A549 (cell line): ENCODE results near the gene CYP27B1. TPM values are rescaled to one million over a fixed set of nuclear protein-coding genes. Genes with fewer than 3 reads are reported as not detected.
A peak's percentile ranks its signal among the peaks of the same experiment; 100 is the strongest.

Source experiments
- ATAC-seq, 2 experiments: fragments of 200-7000 bp in 1 of 2; fragments of >200 bp in 1 of 2; cut with Nextera tagmentation in 1 of 2; cut with Tn5 transposase in 1 of 2; 3 replicates each; pipeline versions ENCODE4 v1.8.0 to v1.9.1; 2018 to 2020; ENCODE audit warnings: mild to moderate bottlenecking in 1 of 2, moderate library complexity in 1 of 2
- CTCF ChIA-PET: fragments of 300-600 bp; sonication (Branson Sonifier 250); formaldehyde crosslinking; extraction: SDS; loops from one replicate; lab custom pipeline; 2021; ENCODE audit warnings: antibody characterized with exemption, inconsistent platforms; lab: Yijun Ruan, JAX
- POLR2A ChIA-PET: fragments of 350-600 bp; formaldehyde crosslinking; extraction: SDS; loops from one replicate; lab custom pipeline; 2021; ENCODE audit warnings: antibody characterized with exemption, inconsistent platforms; lab: Yijun Ruan, JAX
- DNase-seq, 2 experiments: peaks; one replicate each; pipeline versions ENCODE4 v3.0.0 to v3.0.0-alpha.2; 2011 to 2016; ENCODE audit warnings: low read depth in 1 of 2, low spot score in 1 of 2
- FAIRE-seq: peaks from 2 replicates; lab custom pipeline; 2011; peaks lifted over from hg19 to GRCh38; lab: Jason Lieb, UNC
- H3K27ac ChIP-seq, 2 experiments: fragments of >200 bp; sonication (Bioruptor Twin); formaldehyde crosslinking; 3 replicates each; pipeline ENCODE4 v1.5.1; 2016 to 2017
- H3K4me1 ChIP-seq: fragments of >200 bp; sonication (Bioruptor Twin); formaldehyde crosslinking; 3 replicates; pipeline ENCODE4 v1.6.1; 2016
- H3K4me2 ChIP-seq: fragments of >200 bp; sonication (Bioruptor Twin); formaldehyde crosslinking; 3 replicates; pipeline ENCODE4 v1.6.1; 2016
- H3K4me3 ChIP-seq: fragments of >200 bp; sonication (Bioruptor Twin); formaldehyde crosslinking; 3 replicates; pipeline ENCODE4 v1.5.1; 2016
- H3K9me3 ChIP-seq: fragments of >200 bp; sonication (Bioruptor Twin); formaldehyde crosslinking; 3 replicates; pipeline ENCODE4 v1.6.1; 2016
- CEBPB ChIP-seq, 2 experiments: fragments of >200 bp in 1 of 2; sonication (Bioruptor Twin) in 1 of 2; formaldehyde crosslinking in 1 of 2; IDR thresholded peaks; 2 replicates each; pipeline ENCODE4 v1.6.1; 2012 to 2016
- CHD2 ChIP-seq: fragments of 150-350 bp; IDR thresholded peaks from 2 replicates; pipeline ENCODE4 v1.6.1; 2014; ENCODE audit warnings: low read length; ENCODE audit not compliant: partially characterized antibody
- E2F6 ChIP-seq: IDR thresholded peaks from 2 replicates; pipeline ENCODE4 v1.6.1; 2012; ENCODE audit warnings: low read depth, borderline replicate concordance
- EP300 ChIP-seq, 2 experiments: fragments of >200 bp; sonication (Bioruptor Twin); formaldehyde crosslinking; IDR thresholded peaks; 2 replicates in 1 of 2; 3 replicates in 1 of 2; pipeline ENCODE4 v1.6.1; 2016 to 2017
- FOSL2 ChIP-seq, 2 experiments: fragments of 450-650 bp in 1 of 2; fragments of >200 bp in 1 of 2; sonication (Bioruptor Twin) in 1 of 2; formaldehyde crosslinking; IDR thresholded peaks; 2 replicates each; pipeline versions ENCODE4 v1.5.0 to v1.6.1; 2016 to 2020; ENCODE audit warnings: mild to moderate bottlenecking in 1 of 2, moderate library complexity in 1 of 2
- FOXS1 ChIP-seq: fragments of 250-450 bp; sonication (Bioruptor Pico); IDR thresholded peaks from 2 replicates; pipeline ENCODE4 v1.5.0; 2020; ENCODE audit warnings: mild to moderate bottlenecking, moderate library complexity
- JUN ChIP-seq, 2 experiments: fragments of >200 bp; sonication (Bioruptor Twin); formaldehyde crosslinking; IDR thresholded peaks; 2 replicates in 1 of 2; 3 replicates in 1 of 2; pipeline ENCODE4 v1.6.1; 2016 to 2017
- JUNB ChIP-seq: fragments of >200 bp; sonication (Bioruptor Twin); formaldehyde crosslinking; IDR thresholded peaks from 2 replicates; pipeline ENCODE4 v1.6.1; 2016
- KDM5A ChIP-seq: fragments of 200-600 bp; sonication (generic); IDR thresholded peaks from 2 replicates; pipeline ENCODE4 v1.6.1; 2016; ENCODE audit warnings: antibody characterized with exemption, mild to moderate bottlenecking
- MAFK ChIP-seq: fragments of 450-650 bp; IDR thresholded peaks from 2 replicates; pipeline ENCODE4 v1.6.1; 2014; ENCODE audit not compliant: partially characterized antibody
- MAZ ChIP-seq: fragments of 150-350 bp; IDR thresholded peaks from 2 replicates; pipeline ENCODE4 v1.6.1; 2014; ENCODE audit warnings: antibody characterized with exemption, low read depth, low read length, borderline replicate concordance
- NR3C1 ChIP-seq: fragments of >200 bp; sonication (Bioruptor Twin); formaldehyde crosslinking; IDR thresholded peaks from 3 replicates; pipeline ENCODE4 v1.6.1; 2017
- RARB ChIP-seq: fragments of 250-450 bp; sonication (Bioruptor Pico); IDR thresholded peaks from 2 replicates; pipeline ENCODE4 v1.8.0; 2021; ENCODE audit warnings: mild to moderate bottlenecking, moderate library complexity
- RCOR1 ChIP-seq: fragments of 150-350 bp; IDR thresholded peaks from 2 replicates; pipeline ENCODE4 v1.6.1; 2014; ENCODE audit warnings: antibody characterized with exemption, low read length, low read depth
- REST ChIP-seq: fragments of 200-600 bp; sonication (generic); IDR thresholded peaks from 2 replicates; pipeline ENCODE4 v1.6.1; 2016; ENCODE audit warnings: antibody characterized with exemption, mild to moderate bottlenecking, moderate library complexity
- SREBF2 ChIP-seq: fragments of 450-650 bp; IDR thresholded peaks from 2 replicates; pipeline ENCODE4 v1.6.1; 2014; ENCODE audit warnings: mild to moderate bottlenecking, moderate library complexity
- TFCP2L1 ChIP-seq: fragments of 250-450 bp; sonication (Bioruptor Pico); IDR thresholded peaks from 2 replicates; pipeline ENCODE4 v1.5.0; 2021; ENCODE audit warnings: mild to moderate bottlenecking
- ZC3H11A ChIP-seq: fragments of 450-650 bp; IDR thresholded peaks from 2 replicates; pipeline ENCODE4 v1.6.1; 2014; ENCODE audit warnings: antibody characterized with exemption, mild to moderate bottlenecking
- ZFP36 ChIP-seq: fragments of 450-650 bp; IDR thresholded peaks from 2 replicates; pipeline ENCODE4 v1.6.1; 2014; ENCODE audit warnings: borderline replicate concordance; ENCODE audit not compliant: partially characterized antibody
- ZSCAN20 ChIP-seq: fragments of 250-450 bp; sonication (Bioruptor Pico); IDR thresholded peaks from 2 replicates; pipeline ENCODE4 v1.8.0; 2022; ENCODE audit warnings: mild to moderate bottlenecking, moderate library complexity
- WGBS: methylation state at CpG from one replicate; pipeline ENCODE4 v1.1.6; 2017; ENCODE audit errors: missing lambda C conversion rate; 5-methylcytosine and 5-hydroxymethylcytosine counted together
- polyA plus RNA-seq, 4 experiments: library from polyadenylated mRNA; depleted of rRNA in 3 of 4; stranded (reverse); fragments of >200 nt; fragmentation: RNase III in 1 of 4; extraction: RNeasy Plus Mini Kit Qiagen cat#74134 plus additional on column Dnase treatment in 1 of 4; gene quantifications; 2 replicates in 3 of 4; 3 replicates in 1 of 4; pipeline ENCODE4 v1.2.3, GENCODE V29; 2011 to 2017
- TF ChIP-seq, protein P1 (sequence below): fragments of 250-450 bp; sonication (Bioruptor Pico); IDR thresholded peaks from 2 replicates; pipeline ENCODE4 v1.5.0; 2020; ENCODE audit warnings: low read depth, mild to moderate bottlenecking, moderate library complexity
- TF ChIP-seq, protein P2 (sequence below): fragments of 150-350 bp; IDR thresholded peaks from 2 replicates; pipeline ENCODE4 v1.6.1; 2014; ENCODE audit warnings: low read depth, mild to moderate bottlenecking, low read length
- TF ChIP-seq, protein P3 (sequence below): IDR thresholded peaks from 2 replicates; pipeline ENCODE4 v1.6.1; 2012

The CYP27B1 gene
- polyA plus RNA-seq, 2 of the 4 experiments (the other 2 are of a cell fraction), result 1.9 to 2.3 TPM

- ChIA-PET CTCF (interaction anchor here (1.2 to 3.1 kb wide), 6 partner anchors 8 to 161 kb away, joined by 3 to 15 read pairs (median 10); no protein-coding TSS in a partner anchor), POLR2A (interaction anchor here (0.9 to 1.7 kb wide), 7 partner anchors 9 to 100 kb away, joined by 3 to 9 read pairs (median 6); partner anchors contain the start of genes CYP27B1, EEF1AKMT3 and METTL1)
- Histone ChIP-seq H3K27ac (peak overlapping the region; percentile 93 to 98), H3K4me1 (peaks cover 13% of the 10 kb centered on the region; the same call in 2 of the 3 replicates), H3K4me2 (peak overlapping the region; percentile 79), H3K9me3 (no peaks in the 10 kb centered on the region), H3K4me3 (peak overlapping the region; percentile 70)
- WGBS, result under 1% methylated on average over 21 of the region's 21 CpGs
- peak; percentile 67 to 72 for ATAC-seq
- TF ChIP-seq MAZ (0 out of 2 replicates have a peak, but pooled peaks have one; percentile 26), CEBPB (IDR thresholded peaks at IDR 0.05) (peak; percentile 63 to 81; a peak in 3 of 4 replicates), ZSCAN20 (CRISPR knock-in tag) (no peak), JUN (IDR thresholded peaks at IDR 0.05) (0 out of 5 replicates have a peak, but pooled peaks of 1 of the 2 experiments have one; percentile 10), RARB (CRISPR knock-in tag) (peak; percentile 71; the same call in 1 of the 2 replicates), TFCP2L1 (CRISPR knock-in tag) (0 out of 2 replicates have a peak, but pooled peaks have one; percentile 50), ZC3H11A (no peak), EP300 (IDR thresholded peaks at IDR 0.05) (no peak), CHD2 (peak; percentile 4), E2F6 (no peak), MAFK (peak; percentile 22), FOSL2 (IDR thresholded peaks at IDR 0.05) (no peak), FOSL2 (CRISPR knock-in tag; IDR thresholded peaks at IDR 0.05) (peak; percentile 62)
- TF ChIP-seq, all 56 proteins: peak for 8
- peak; percentile 71 to 94 for DNase-seq
- no peak for FAIRE-seq
Measured at GRCh38 chr12:57744194-57744776, 22.6 kb downstream of the CYP27B1 start.

DNA sequence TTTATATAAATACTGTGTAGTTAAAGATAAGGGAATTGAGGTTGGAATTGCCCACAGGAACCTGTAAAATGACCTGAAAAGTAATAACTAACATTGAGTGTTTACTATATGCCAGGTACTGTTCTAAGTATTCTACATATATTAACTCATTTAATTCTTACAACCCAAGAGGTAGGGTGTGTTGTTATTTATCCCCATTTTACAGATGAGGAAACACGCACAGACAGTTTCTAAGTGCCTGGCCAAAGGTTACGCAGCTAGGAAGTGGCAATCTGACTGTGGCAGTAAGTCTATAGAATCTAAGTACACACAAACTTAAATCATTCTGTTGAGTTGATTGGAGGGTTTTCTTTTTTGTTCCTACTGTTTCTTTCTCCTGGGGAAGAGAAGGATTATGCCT lies 23.1 kb downstream of the CYP27B1 start:
- peak overlapping the region; percentile 93 to 98; a peak in 4 of 6 replicates for H3K27ac ChIP-seq
- TF ChIP-seq RCOR1 (no peak), REST (no peak), JUNB (no peak), NR3C1 (no peak), ZC3H11A (no peak), ZFP36 (no peak), FOXS1 (CRISPR knock-in tag) (no peak), KDM5A (no peak), SREBF2 (no peak)
- TF ChIP-seq, protein P1, sequence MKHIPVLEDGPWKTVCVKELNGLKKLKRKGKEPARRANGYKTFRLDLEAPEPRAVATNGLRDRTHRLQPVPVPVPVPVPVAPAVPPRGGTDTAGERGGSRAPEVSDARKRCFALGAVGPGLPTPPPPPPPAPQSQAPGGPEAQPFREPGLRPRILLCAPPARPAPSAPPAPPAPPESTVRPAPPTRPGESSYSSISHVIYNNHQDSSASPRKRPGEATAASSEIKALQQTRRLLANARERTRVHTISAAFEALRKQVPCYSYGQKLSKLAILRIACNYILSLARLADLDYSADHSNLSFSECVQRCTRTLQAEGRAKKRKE, result no peak
- TF ChIP-seq, protein P2, sequence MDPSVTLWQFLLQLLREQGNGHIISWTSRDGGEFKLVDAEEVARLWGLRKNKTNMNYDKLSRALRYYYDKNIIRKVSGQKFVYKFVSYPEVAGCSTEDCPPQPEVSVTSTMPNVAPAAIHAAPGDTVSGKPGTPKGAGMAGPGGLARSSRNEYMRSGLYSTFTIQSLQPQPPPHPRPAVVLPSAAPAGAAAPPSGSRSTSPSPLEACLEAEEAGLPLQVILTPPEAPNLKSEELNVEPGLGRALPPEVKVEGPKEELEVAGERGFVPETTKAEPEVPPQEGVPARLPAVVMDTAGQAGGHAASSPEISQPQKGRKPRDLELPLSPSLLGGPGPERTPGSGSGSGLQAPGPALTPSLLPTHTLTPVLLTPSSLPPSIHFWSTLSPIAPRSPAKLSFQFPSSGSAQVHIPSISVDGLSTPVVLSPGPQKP, result no peak
- TF ChIP-seq, protein P3, sequence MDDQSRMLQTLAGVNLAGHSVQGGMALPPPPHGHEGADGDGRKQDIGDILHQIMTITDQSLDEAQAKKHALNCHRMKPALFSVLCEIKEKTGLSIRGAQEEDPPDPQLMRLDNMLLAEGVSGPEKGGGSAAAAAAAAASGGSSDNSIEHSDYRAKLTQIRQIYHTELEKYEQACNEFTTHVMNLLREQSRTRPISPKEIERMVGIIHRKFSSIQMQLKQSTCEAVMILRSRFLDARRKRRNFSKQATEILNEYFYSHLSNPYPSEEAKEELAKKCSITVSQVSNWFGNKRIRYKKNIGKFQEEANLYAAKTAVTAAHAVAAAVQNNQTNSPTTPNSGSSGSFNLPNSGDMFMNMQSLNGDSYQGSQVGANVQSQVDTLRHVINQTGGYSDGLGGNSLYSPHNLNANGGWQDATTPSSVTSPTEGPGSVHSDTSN, result no peak
- FAIRE-seq (no peak), ATAC-seq (no peak), DNase-seq (no peak)
- H3K4me3 ChIP-seq, result peak overlapping the region; percentile 70
- no peaks in the 10 kb centered on the region for H3K9me3 ChIP-seq
- CTCF ChIA-PET, result interaction anchor here (1.2 to 3.1 kb wide), 5 partner anchors 8 to 160 kb away, joined by 3 to 14 read pairs (median 7); no protein-coding TSS in a partner anchor
- POLR2A ChIA-PET, result interaction anchor here (0.9 to 1.7 kb wide), 6 partner anchors 8 to 28 kb away, joined by 3 to 7 read pairs (median 6); partner anchors contain the start of genes CYP27B1, EEF1AKMT3 and METTL1
- 92% methylated on average over 2 of the region's 2 CpGs for WGBS
- H3K4me1 ChIP-seq, result peaks cover 16% of the 10 kb centered on the region; the same call in 2 of the 3 replicates
- H3K4me2 ChIP-seq, result peak overlapping the region; percentile 79
